HG03135 (cell line): ENCODE data around the gene EFCAB11.
"Not testable (repeated sequence)": the region's sequence is repeated elsewhere in the genome, so short reads cannot be mapped to it uniquely, and the experiment has no call there.

Experiments
- ATAC-seq: cut with Tn5 transposase; IDR thresholded peaks from one replicate; pipeline ENCODE4 v1.9.1; 2021; ENCODE audit warnings: mild to moderate bottlenecking, moderate library complexity; ENCODE audit not compliant: unreplicated experiment

The EFCAB11 gene

GRCh38 chr14:89874091-89874490 lies 80.4 kb downstream of the EFCAB11 start:
- not testable (repeated sequence) for ATAC-seq

DNA sequence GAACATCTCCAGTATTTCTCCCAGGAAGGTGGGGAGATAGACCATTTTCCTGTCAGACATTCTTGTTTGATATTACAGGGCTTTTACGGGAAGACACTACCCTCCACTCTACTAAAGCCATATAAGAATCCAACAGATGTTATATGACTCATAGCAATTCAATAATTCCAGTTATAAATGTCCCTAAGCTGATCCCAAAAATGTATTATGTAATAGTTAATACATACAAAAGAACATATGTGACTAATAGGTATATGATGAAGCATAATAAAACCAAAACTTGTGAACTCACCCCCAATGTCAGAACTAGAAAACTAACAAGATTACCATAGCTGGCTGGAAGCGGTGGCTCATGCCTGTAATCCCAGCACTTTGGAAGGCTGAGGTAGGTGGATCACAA lies 84.2 kb downstream of the EFCAB11 start:
- no peak for ATAC-seq

GRCh38 chr14:89869606-89870005 lies 84.9 kb downstream of the EFCAB11 start:
- no peak for ATAC-seq

GRCh38 chr14:89866458-89866857 lies 88.1 kb downstream of the EFCAB11 start:
- ATAC-seq: no peak

DNA sequence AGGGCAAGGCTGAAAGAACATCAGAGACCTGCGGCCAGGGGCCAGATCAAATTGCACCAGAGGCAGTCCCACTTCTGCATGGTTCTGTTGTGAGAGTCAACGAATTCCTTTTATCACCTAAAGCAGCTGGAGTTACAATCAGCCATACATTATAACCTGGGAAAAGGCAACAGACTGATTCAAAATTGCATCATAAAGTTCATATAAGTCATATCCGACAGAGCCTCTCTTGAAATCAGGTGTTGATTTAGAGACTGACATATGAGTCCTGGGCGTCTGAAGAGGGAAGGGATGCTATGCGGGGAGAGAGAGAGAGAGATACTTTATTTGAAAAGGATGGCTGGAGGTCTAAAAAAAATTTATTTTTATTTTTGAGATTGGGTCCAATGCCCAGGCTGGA lies 89.4 kb downstream of the EFCAB11 start:
- no peak for ATAC-seq

DNA sequence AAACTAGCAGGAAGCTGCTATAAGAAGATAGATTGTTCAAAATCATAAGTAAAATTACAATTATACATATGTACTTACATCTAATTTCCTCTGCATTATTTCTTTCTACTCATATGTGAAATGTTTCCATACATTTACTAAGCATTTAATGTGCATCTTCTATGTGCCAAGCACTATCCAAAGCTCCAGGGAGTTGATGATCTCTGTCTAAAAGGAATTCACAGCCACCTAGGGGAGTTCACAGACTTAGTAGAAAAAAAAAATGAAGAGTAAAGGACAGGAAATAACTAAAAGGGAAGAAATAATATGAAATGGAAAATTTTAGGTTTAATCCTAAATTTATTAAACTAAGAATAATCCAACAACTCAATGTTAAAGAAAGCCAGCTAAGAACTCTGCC lies 91.7 kb downstream of the EFCAB11 start:
- ATAC-seq: no peak

- no peak for ATAC-seq
These were observed 92.9 kb downstream of the EFCAB11 start for GRCh38 chr14:89861630-89862029.

GRCh38 chr14:89858089-89858488 lies 96.4 kb downstream of the EFCAB11 start:
- ATAC-seq: no peak

GRCh38 chr14:89856871-89857345 lies 97.6 kb downstream of the EFCAB11 start:
- ATAC-seq: no peak

GRCh38 chr14:89855961-89856656 lies 98.4 kb downstream of the EFCAB11 start:
- ATAC-seq: no peak

- no peak for ATAC-seq
These were observed 100.4 kb downstream of the EFCAB11 start for GRCh38 chr14:89853936-89854693.

DNA sequence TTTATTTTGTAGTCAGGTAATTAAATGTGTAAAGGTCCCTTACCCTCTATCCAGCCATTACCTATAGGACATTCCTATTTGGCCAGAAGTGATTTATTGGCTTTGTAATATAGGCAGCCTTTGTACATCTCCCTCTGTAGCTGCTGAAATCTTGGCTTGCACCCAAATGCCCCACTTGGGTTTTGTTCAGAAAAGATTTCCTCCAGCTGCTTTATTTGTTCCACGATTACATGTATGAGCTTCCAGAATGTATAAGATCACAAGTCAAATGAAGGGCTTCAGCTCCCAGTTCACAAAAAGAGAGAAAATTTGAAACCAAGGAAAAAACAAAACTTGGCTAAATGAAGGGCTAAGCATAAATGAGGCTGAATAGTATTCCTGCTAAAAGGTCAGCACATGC lies 103.4 kb downstream of the EFCAB11 start:
- no peak for ATAC-seq

DNA sequence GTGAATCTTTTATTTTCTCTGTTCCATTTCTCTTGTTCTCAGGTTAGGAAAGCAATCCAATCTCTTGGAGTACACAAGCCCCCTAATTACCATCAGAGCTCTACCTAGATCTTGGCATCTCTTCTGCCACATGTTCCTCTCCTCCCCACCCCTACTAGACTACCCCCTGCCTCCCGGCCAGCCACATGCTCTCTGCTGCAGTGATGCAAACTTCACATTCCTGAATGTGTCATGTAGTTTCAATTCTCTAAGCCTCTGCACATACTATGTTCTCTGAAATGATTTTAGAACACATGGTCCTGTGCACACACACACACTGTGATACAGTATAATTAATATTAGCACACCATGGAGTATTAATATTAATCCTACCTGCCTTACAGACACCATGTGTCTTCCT lies 104.6 kb downstream of the EFCAB11 start:
- ATAC-seq: no peak

DNA sequence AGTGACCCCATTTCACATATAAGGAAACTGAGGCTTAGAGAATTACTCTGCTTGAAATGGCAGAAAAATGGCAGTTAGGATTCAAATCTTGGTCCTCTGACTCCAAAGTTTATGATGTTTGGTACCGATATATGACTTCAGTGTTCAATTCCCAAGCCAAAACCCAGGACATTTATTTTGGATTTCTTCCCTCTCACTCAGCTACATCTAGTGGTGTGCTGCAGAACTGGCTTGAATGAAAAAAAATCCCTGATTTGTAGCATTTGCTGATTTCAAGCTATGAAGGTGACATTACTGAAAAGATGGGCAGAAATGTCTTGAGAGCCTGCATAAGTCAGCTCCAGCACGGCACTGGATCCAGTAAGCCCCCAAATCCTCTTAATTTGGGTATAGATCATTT lies 106.4 kb downstream of the EFCAB11 start:
- ATAC-seq: no peak

GRCh38 chr14:89845346-89845745 lies 109.2 kb downstream of the EFCAB11 start:
- no peak for ATAC-seq

DNA sequence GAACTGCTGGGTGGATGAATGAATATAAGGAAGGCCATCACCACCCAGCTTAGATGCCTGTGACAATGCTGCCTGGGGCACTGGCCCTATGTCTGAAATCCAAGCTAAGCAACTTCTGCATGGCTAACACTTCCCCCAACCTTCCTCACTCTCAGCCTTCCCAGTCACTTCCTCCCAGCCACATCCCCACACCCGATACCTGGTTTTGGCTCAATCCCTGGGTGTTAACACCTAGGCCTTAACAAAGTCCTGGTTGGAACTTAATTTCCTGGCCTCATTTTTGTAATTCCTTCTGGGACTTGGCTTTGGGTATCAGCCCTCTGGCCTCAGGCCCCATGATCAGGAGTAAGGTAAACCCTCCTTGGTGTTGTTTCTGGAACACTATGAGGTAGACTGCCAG lies 110.0 kb downstream of the EFCAB11 start:
- no peak for ATAC-seq

DNA sequence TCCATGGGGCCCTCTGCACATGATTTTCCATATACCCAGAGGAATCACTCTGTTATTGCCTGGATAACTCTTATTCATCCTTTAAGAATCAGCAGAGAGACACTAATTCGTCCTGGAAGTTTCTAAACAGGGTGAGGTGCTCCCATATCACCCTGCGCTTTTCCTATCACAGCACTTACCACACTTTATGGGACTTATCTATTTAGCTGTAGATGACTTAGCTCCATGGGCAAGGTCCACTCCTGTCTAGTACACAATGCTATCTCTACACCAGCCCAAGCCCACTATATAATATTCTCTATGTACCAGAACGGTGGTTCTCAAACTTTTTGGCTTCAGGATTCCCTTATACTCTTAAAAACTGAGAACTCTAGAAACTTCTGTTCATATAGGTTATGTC lies 111.7 kb downstream of the EFCAB11 start:
- no peak for ATAC-seq

DNA sequence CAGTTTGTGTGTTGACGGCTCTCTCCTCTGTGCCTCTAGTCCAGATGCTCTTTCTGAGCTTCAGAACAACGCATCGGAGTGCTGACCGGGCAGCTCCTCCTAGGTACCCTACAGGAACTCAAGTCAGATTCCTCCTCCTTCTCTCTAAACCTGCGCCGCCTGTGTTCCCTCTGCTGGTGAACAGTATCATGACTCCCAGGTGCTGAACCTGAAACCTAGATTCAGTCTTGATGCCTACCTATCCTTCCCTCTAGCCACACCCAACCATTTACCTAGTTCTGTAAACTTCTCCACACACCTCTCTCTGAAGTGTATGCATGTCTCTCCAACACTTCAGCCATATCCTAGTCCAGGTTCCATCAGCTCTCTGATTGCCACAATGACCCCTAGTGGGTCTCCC lies 112.7 kb downstream of the EFCAB11 start:
- ATAC-seq: no peak

DNA sequence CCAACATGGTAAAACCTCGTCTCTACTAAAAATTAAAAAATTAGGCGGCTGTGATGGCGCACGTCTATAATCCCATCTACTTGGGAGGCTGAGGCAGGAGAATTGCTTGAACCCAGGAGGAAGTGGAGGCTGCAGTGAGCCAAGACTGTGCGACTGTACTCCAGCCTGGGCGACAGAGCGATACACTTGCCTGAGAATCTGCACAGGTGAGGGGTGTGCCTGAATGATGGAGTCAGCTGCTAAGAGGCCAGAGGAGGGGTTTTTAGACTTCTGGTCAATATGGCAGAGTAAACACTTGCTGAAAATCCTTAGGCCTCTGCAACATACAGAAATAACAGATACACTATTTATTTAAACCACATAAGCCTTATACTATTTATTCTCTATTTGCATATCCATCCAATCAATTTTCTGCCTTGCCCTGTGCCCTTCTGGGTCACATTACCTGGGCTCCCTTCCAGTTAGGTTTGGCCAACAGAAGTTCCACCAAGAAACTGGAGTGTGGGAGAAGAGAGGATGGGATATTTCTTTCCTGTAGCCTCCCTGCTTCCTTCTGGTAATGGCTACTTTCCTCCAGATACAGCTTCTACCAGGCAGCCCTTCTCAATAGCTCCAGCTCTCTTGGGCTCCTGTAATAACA lies 117.6 kb downstream of the EFCAB11 start:
- ATAC-seq: no peak

DNA sequence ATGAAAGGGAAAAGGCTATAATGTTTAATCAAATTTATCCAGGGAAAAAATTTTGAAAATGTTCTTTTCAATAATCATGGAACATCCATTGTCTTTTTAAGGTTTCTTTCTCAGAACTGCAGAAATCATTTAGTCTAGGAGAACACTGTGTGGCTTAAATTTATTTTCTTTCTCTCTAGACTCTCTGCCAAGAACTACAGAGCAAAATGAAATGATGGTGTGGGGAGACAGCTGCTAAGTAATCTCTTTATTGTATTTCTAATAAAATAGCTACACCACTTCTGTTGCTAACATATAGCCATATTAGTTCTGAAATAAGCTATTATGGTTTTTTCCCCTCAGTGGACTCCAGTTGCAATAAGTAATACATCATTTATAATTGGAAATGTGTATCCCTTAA lies 120.9 kb downstream of the EFCAB11 start:
- no peak for ATAC-seq

DNA sequence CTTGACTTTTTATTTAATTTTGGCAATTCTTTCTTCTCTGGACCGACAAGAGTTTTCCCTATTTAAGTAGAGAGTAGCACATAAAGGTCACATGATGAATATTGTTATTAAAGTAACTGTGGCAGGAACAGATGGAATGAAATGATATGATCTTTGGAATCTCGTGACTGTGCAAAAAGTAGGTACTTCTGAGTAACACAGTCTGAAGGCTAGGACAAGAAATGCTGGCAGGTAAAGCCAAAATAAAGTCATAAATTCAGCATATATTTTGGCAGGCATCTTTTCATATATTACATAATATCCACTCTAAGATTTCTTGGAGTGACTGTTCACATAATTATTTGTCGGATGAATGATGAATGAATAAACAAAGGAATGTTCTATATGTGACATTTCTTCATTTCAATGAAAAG lies 121.4 kb downstream of the EFCAB11 start:
- ATAC-seq: no peak
